ENCODE measurements around the gene SUSD5.

DNA sequence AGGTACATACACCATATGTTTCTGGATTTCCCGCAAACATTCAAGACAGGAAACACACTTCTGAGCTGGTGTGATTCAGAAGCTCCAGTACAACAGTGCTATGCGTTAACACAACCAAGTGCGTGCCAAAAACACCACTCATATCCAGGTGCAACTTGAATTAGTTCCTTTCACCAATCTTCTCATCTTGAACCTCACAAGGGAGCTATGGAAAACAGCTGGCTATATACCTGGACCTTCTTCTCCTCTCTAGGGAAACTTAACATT, 31.3 kb downstream of the SUSD5 start:
- TF ChIP-seq, protein P1, sequence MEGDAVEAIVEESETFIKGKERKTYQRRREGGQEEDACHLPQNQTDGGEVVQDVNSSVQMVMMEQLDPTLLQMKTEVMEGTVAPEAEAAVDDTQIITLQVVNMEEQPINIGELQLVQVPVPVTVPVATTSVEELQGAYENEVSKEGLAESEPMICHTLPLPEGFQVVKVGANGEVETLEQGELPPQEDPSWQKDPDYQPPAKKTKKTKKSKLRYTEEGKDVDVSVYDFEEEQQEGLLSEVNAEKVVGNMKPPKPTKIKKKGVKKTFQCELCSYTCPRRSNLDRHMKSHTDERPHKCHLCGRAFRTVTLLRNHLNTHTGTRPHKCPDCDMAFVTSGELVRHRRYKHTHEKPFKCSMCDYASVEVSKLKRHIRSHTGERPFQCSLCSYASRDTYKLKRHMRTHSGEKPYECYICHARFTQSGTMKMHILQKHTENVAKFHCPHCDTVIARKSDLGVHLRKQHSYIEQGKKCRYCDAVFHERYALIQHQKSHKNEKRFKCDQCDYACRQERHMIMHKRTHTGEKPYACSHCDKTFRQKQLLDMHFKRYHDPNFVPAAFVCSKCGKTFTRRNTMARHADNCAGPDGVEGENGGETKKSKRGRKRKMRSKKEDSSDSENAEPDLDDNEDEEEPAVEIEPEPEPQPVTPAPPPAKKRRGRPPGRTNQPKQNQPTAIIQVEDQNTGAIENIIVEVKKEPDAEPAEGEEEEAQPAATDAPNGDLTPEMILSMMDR (IDR thresholded peaks at IDR 0.05): no peak
- no peak for TF ChIP-seq POLR2AphosphoS5 (IDR thresholded peaks at IDR 0.05; ENCODE audit: low read depth, low read length)
